Measurements from ENCODE around the gene SET. TPM values are rescaled to one million over a fixed set of nuclear protein-coding genes. Genes with fewer than 3 reads are reported as not detected.
A peak's percentile ranks its signal among the peaks of the same experiment; 100 is the strongest.

The SET gene
- total RNA-seq, 2 donors from 2014 or later: 762 to 795 TPM

- TF ChIP-seq, protein P1, sequence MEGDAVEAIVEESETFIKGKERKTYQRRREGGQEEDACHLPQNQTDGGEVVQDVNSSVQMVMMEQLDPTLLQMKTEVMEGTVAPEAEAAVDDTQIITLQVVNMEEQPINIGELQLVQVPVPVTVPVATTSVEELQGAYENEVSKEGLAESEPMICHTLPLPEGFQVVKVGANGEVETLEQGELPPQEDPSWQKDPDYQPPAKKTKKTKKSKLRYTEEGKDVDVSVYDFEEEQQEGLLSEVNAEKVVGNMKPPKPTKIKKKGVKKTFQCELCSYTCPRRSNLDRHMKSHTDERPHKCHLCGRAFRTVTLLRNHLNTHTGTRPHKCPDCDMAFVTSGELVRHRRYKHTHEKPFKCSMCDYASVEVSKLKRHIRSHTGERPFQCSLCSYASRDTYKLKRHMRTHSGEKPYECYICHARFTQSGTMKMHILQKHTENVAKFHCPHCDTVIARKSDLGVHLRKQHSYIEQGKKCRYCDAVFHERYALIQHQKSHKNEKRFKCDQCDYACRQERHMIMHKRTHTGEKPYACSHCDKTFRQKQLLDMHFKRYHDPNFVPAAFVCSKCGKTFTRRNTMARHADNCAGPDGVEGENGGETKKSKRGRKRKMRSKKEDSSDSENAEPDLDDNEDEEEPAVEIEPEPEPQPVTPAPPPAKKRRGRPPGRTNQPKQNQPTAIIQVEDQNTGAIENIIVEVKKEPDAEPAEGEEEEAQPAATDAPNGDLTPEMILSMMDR (conservative IDR thresholded peaks at IDR 0.05): no peak
- Mint-ChIP-seq H3K4me3 (no peak overlapping the region), H3K9me3 (no peaks in the 10 kb centered on the region), H3K4me1 (no peaks in the 10 kb centered on the region), H3K27ac (no peak overlapping the region), H3K27me3 (ENCODE audit: insufficient read depth) (no peaks in the 10 kb centered on the region), H3K36me3 (ENCODE audit: low read depth) (no peaks in the 10 kb centered on the region)
- Histone ChIP-seq H3K27ac (ENCODE audit: low read depth, low read length) (no peak overlapping the region), H3K36me3 (ENCODE audit: control insufficient read depth, insufficient read depth, low read length) (no peaks in the 10 kb centered on the region), H3K9me3 (ENCODE audit: control insufficient read depth, low read length) (no peaks in the 10 kb centered on the region), H3K9ac (ENCODE audit: extremely low read depth, low read length, poor library complexity, severe bottlenecking) (no peak overlapping the region), H3K4me1 (ENCODE audit: control insufficient read depth, insufficient read depth, low read length) (no peaks in the 10 kb centered on the region), H3K4me3 (ENCODE audit: low read length) (no peak overlapping the region), H3K27me3 (ENCODE audit: control insufficient read depth, insufficient read depth, low read length, poor library complexity, severe bottlenecking) (no peaks in the 10 kb centered on the region)
- 91 to 95% methylated on average over 4 to 6 of the region's 6 CpGs for WGBS, 2 experiments (ENCODE audit: insufficient coverage in 1 of 2, insufficient read length in 1 of 2)
- DNase-seq: peak; percentile 11
Observed at GRCh38 chr9:128669786-128670185, 19.2 kb upstream of the SET start.

- Histone ChIP-seq H3K9ac (ENCODE audit: extremely low read depth, low read length, poor library complexity, severe bottlenecking) (no peak overlapping the region), H3K36me3 (ENCODE audit: control insufficient read depth, insufficient read depth, low read length) (no peaks in the 10 kb centered on the region), H3K27ac (ENCODE audit: low read depth, low read length) (no peak overlapping the region), H3K4me3 (ENCODE audit: low read length) (no peak overlapping the region), H3K27me3 (ENCODE audit: control insufficient read depth, insufficient read depth, low read length, poor library complexity, severe bottlenecking) (no peaks in the 10 kb centered on the region), H3K9me3 (ENCODE audit: control insufficient read depth, low read length) (no peaks in the 10 kb centered on the region), H3K4me1 (ENCODE audit: control insufficient read depth, insufficient read depth, low read length) (no peaks in the 10 kb centered on the region)
- no peak overlapping the region for H3K27ac Mint-ChIP-seq
- no peaks in the 10 kb centered on the region for H3K27me3 Mint-ChIP-seq (ENCODE audit: insufficient read depth)
- 90 to 95% methylated on average over 2 to 4 of the region's 4 CpGs for WGBS, 2 experiments (ENCODE audit: insufficient coverage in 1 of 2, insufficient read length in 1 of 2)
- no peaks in the 10 kb centered on the region for H3K36me3 Mint-ChIP-seq (ENCODE audit: low read depth)
- H3K4me3 Mint-ChIP-seq: no peak overlapping the region
- H3K4me1 Mint-ChIP-seq: no peaks in the 10 kb centered on the region
- TF ChIP-seq, protein P1 (conservative IDR thresholded peaks at IDR 0.05): no peak
- no peaks in the 10 kb centered on the region for H3K9me3 Mint-ChIP-seq
- peak; percentile 13 for DNase-seq
Observed at GRCh38 chr9:128675382-128675781, 13.6 kb upstream of the SET start.

DNA sequence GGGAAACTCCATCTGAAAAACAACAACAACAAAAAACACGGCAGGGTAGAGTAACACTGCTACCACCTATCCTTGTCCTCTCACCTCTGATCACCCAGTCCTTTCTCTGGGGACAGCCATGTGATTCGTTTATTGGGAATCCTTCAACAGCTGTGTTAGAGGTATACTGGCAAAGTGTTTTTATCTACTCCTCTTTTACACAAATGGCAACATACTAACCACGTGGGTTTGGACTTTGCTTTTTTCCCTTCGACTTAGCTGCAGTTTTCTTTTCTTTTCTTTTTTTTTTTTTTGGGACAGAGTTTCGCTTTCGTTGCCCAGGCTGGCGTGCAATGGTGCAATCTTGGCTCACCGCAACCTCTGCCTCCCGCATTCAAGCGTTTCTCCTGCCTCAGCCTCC is 11.2 kb upstream of the SET start:
- H3K4me1 ChIP-seq (ENCODE audit: control insufficient read depth, insufficient read depth, low read length): no peaks in the 10 kb centered on the region
- H3K27me3 ChIP-seq (ENCODE audit: control insufficient read depth, insufficient read depth, low read length, poor library complexity, severe bottlenecking): no peaks in the 10 kb centered on the region
- H3K27me3 Mint-ChIP-seq (ENCODE audit: insufficient read depth): no peaks in the 10 kb centered on the region
- no peak for DNase-seq
- WGBS, 2 experiments (ENCODE audit: insufficient coverage in 1 of 2, insufficient read length in 1 of 2): 89 to 92% methylated on average over 9 to 10 of the region's 10 CpGs
- no peak overlapping the region for H3K4me3 ChIP-seq (ENCODE audit: low read length)
- H3K36me3 Mint-ChIP-seq (ENCODE audit: low read depth): peaks cover 3% of the 10 kb centered on the region
- H3K4me1 Mint-ChIP-seq: no peaks in the 10 kb centered on the region
- H3K27ac Mint-ChIP-seq: no peak overlapping the region
- H3K36me3 ChIP-seq (ENCODE audit: control insufficient read depth, insufficient read depth, low read length): no peaks in the 10 kb centered on the region
- H3K9me3 Mint-ChIP-seq: peaks cover under 1% of the 10 kb centered on the region
- H3K4me3 Mint-ChIP-seq: no peak overlapping the region
- H3K9me3 ChIP-seq (ENCODE audit: control insufficient read depth, low read length): no peaks in the 10 kb centered on the region
- H3K27ac ChIP-seq (ENCODE audit: low read depth, low read length): no peak overlapping the region
- H3K9ac ChIP-seq (ENCODE audit: extremely low read depth, low read length, poor library complexity, severe bottlenecking): no peak overlapping the region
- TF ChIP-seq, protein P1 (conservative IDR thresholded peaks at IDR 0.05): no peak
